ENCODE measurements around the gene ABHD4. TPM values are rescaled to one million over a fixed set of nuclear protein-coding genes. Genes with fewer than 3 reads are reported as not detected.
"Not testable (repeated sequence)": the region's sequence is repeated elsewhere in the genome, so short reads cannot be mapped to it uniquely, and the experiment has no call there.

The ABHD4 gene
- total and polyA plus RNA-seq, 4 donors: 18.7 to 75.1 (median 47.9) TPM

DNA sequence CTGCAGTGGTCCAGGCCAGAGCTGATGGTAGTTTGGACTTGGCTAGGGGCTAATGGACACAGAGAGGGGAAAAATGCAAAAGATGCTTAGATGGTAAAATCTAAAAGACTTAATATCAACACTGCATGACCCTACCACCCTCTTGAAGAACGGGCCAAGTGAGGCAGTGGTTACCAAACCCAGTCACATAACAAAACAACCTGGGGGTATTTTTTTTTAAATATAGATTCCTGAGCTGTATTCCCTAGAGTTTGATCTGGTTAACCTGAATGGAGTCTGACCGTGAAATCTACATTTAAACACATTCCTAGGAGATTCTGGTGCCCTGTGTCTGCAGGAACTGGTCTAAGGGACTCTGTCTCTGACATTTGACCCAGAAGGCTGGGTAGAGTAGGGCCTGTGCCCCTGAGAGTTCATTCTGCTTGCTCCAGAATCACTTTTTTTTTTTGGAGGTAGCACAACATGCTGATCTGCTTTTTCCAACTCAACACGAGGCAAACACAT is 15.7 kb downstream of the ABHD4 start:
- no peak for DNase-seq (ENCODE audit: low read depth in 4 of 6, low spot score in 6 of 6)
- Histone ChIP-seq H3K27ac (ENCODE audit: low read depth, low read length) (peak overlapping the region; percentile 47), H3K4me3 (ENCODE audit: low read depth, low read length) (no peak overlapping the region), H3K9me3 (ENCODE audit: control insufficient read depth, insufficient read depth, low read length) (no peaks in the 10 kb centered on the region), H3K27me3 (ENCODE audit: control insufficient read depth, insufficient read depth, low read length) (no peaks in the 10 kb centered on the region), H3K36me3 (ENCODE audit: control insufficient read depth, insufficient read depth, low read length) (peaks cover 28% of the 10 kb centered on the region), H3K4me1 (ENCODE audit: control insufficient read depth, insufficient read depth, low read length) (no peaks in the 10 kb centered on the region)
- 0% methylated on average over 1 of the region's 3 CpGs for WGBS (ENCODE audit: insufficient coverage)

DNA sequence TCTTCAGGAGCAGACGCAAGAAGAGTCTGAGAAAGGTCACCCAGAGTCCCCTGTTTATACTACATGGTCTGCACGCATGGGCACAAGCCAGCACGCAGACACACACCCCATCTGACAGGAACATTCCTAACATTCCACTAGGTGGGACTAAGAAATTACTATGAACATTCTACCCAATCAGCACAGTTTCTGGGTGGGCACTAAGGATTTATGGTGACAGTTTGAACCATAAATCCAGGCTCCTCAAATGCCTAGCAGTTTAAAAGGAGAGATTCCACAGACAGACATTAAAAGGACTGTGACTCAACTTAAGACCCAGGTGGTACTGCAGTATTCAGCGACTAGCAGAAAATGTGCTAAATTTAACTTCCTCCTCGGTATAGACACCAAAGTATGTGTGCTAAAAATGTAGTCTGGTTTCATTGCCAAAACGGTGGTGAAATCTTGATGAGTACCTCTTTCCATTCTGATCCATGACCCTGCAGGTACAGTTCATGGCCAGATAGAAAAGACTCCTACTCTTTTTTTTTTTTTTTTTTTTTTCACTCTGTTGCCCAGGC is 16.2 kb downstream of the ABHD4 start:
- Histone ChIP-seq H3K4me1 (ENCODE audit: control insufficient read depth, insufficient read depth, low read length) (no peaks in the 10 kb centered on the region), H3K27ac (ENCODE audit: low read depth, low read length) (peak overlapping the region; percentile 47), H3K36me3 (ENCODE audit: control insufficient read depth, insufficient read depth, low read length) (peaks cover 28% of the 10 kb centered on the region), H3K4me3 (ENCODE audit: low read depth, low read length) (no peak overlapping the region), H3K27me3 (ENCODE audit: control insufficient read depth, insufficient read depth, low read length) (no peaks in the 10 kb centered on the region), H3K9me3 (ENCODE audit: control insufficient read depth, insufficient read depth, low read length) (no peaks in the 10 kb centered on the region)
- WGBS (ENCODE audit: insufficient coverage): 32% methylated on average over 4 of the region's 6 CpGs
- DNase-seq (ENCODE audit: low read depth in 4 of 6, low spot score in 6 of 6): peak in 3 of 6 donors; percentile 5 to 41 (median 12)

DNA sequence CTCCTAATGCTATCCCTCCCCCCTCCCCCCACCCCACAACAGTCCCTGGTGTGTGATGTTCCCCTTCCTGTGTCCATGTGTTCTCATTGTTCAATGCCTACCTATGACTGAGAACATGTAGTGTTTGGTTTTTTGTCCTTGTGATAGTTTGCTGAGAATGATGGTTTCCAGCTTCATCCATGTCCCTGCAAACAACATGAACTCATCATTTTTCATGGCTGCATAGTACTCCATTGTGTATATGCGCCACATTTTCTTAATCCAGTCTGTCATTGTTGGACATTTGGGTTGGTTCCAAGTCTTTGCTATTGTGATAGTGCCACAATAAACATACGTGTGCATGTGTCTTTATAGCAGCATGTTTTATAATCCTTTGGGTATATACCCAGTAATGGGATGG is 17.7 kb downstream of the ABHD4 start:
- peaks cover 17% of the 10 kb centered on the region for H3K36me3 ChIP-seq (ENCODE audit: control insufficient read depth, insufficient read depth, low read length)
- DNase-seq (ENCODE audit: low read depth in 4 of 6, low spot score in 6 of 6); H3K27ac ChIP-seq (ENCODE audit: low read depth, low read length); H3K4me3 ChIP-seq (ENCODE audit: low read depth, low read length); H3K4me1 ChIP-seq (ENCODE audit: control insufficient read depth, insufficient read depth, low read length); H3K9me3 ChIP-seq (ENCODE audit: control insufficient read depth, insufficient read depth, low read length); H3K27me3 ChIP-seq (ENCODE audit: control insufficient read depth, insufficient read depth, low read length): not testable (repeated sequence)
- WGBS (ENCODE audit: insufficient coverage): no CpG with 5 or more reads among the region's 2 CpGs

DNA sequence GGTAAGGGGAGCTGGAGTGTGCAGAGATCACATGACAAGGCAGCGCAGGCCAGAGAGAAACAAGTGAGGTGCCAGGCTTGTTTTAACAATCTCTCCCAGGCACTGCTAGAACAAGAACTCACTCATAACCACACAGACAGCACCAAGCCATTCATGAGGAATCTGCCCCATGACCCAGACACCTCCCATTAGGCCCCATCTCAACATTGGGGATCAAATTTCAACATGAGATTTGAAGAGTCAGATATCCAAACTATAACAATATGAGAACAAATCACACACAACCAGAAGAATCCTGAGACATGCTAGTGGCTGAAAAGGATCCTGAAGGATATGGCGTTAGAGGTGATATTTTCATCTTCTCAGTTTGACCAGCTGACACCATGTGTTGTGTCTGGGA is 24.2 kb downstream of the ABHD4 start:
- Histone ChIP-seq H3K4me3 (ENCODE audit: low read depth, low read length) (no peak overlapping the region), H3K9me3 (ENCODE audit: control insufficient read depth, insufficient read depth, low read length) (no peaks in the 10 kb centered on the region), H3K4me1 (ENCODE audit: control insufficient read depth, insufficient read depth, low read length) (no peaks in the 10 kb centered on the region), H3K27ac (ENCODE audit: low read depth, low read length) (no peak overlapping the region), H3K27me3 (ENCODE audit: control insufficient read depth, insufficient read depth, low read length) (no peaks in the 10 kb centered on the region), H3K36me3 (ENCODE audit: control insufficient read depth, insufficient read depth, low read length) (no peaks in the 10 kb centered on the region)
- WGBS (ENCODE audit: insufficient coverage): no CpG with 5 or more reads among the region's 2 CpGs
- DNase-seq (ENCODE audit: low read depth in 4 of 6, low spot score in 6 of 6): no peak

DNA sequence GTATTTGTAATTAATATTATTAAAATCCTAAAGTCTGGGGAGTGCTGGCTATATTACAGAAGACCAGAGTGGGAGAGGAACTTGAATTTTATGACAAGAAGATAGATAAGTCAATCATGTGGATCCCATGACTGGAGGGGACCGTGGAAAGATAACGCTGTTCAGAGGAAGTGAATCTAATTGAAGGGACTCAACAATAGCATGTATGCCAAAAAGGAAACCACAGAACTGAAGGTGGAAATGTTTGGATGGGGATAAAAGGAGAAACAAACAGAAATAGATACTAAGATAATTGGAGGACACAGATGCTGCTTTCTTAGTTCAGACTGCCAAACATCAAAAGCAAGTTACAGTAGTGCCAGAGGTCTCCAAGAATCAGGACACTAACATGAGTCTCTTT is 24.9 kb downstream of the ABHD4 start:
- Histone ChIP-seq H3K27me3 (ENCODE audit: control insufficient read depth, insufficient read depth, low read length) (no peaks in the 10 kb centered on the region), H3K27ac (ENCODE audit: low read depth, low read length) (no peak overlapping the region), H3K4me1 (ENCODE audit: control insufficient read depth, insufficient read depth, low read length) (no peaks in the 10 kb centered on the region), H3K4me3 (ENCODE audit: low read depth, low read length) (no peak overlapping the region), H3K36me3 (ENCODE audit: control insufficient read depth, insufficient read depth, low read length) (no peaks in the 10 kb centered on the region), H3K9me3 (ENCODE audit: control insufficient read depth, insufficient read depth, low read length) (no peaks in the 10 kb centered on the region)
- 55% methylated on average over 2 of the region's 2 CpGs for WGBS (ENCODE audit: insufficient coverage)
- no peak for DNase-seq (ENCODE audit: low read depth in 4 of 6, low spot score in 6 of 6)

DNA sequence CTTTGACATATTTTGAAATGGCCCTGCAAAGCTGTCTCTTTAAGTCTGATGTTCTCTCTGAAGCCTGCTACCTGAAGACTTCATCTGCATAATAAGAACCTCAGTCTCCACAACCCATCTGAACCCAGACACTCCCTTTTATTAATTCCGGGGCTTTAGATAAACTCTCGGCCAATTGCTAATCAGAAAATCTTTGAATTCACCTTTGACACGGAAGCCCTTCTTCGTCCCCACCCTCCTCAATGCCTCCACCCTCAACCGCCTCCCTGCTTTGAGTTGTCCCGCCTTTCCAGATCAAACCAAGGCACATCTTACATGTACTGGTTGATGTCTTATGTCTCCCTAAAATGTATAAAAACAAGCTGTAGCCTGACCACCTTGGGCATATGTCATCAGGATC is 28.5 kb downstream of the ABHD4 start:
- 73% methylated on average over 4 of the region's 6 CpGs for WGBS (ENCODE audit: insufficient coverage)
- no peak for DNase-seq (ENCODE audit: low read depth in 4 of 6, low spot score in 6 of 6)
- Histone ChIP-seq H3K36me3 (ENCODE audit: control insufficient read depth, insufficient read depth, low read length) (no peaks in the 10 kb centered on the region), H3K27me3 (ENCODE audit: control insufficient read depth, insufficient read depth, low read length) (no peaks in the 10 kb centered on the region), H3K9me3 (ENCODE audit: control insufficient read depth, insufficient read depth, low read length) (no peaks in the 10 kb centered on the region), H3K27ac (ENCODE audit: low read depth, low read length) (no peak overlapping the region), H3K4me3 (ENCODE audit: low read depth, low read length) (no peak overlapping the region), H3K4me1 (ENCODE audit: control insufficient read depth, insufficient read depth, low read length) (no peaks in the 10 kb centered on the region)

DNA sequence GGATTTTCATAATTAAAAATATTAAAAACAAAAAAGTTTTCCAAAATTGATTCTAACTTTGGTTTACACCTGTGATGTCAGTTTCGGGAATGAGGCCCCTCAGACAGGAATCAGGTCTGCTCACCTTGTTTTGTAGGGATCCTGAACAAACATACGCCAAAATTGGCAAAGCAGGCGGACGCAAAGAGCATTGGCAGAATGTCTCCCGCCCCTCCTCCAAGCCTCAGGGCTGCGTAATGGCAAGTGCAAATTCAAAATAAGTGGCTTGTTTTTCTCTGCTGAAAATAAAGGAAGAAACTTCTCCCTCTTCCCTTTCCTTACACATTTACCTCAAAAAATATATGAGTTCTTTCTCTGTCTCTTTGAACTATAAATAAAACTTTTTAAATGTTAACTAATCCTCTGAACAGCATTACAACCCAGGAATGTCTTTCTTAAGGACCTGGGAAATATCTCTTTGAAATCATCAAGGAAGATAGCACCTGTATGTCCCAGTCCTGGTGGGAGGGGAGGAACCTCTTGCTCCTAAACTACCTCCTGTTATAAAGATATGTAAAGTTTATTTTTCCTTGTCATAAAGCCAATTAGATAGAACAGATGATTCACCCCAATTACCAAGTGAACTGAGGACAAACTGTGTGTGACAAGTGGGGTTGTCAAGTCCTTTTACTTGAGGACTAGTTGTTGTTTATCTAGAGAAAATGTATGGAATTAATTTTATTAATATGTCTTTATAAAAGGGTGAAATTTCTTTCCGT is 29.6 kb downstream of the ABHD4 start:
- Histone ChIP-seq H3K4me1 (ENCODE audit: control insufficient read depth, insufficient read depth, low read length) (no peaks in the 10 kb centered on the region), H3K36me3 (ENCODE audit: control insufficient read depth, insufficient read depth, low read length) (no peaks in the 10 kb centered on the region), H3K27me3 (ENCODE audit: control insufficient read depth, insufficient read depth, low read length) (no peaks in the 10 kb centered on the region), H3K27ac (ENCODE audit: low read depth, low read length) (no peak overlapping the region), H3K9me3 (ENCODE audit: control insufficient read depth, insufficient read depth, low read length) (no peaks in the 10 kb centered on the region), H3K4me3 (ENCODE audit: low read depth, low read length) (no peak overlapping the region)
- 71% methylated on average over 5 of the region's 7 CpGs for WGBS (ENCODE audit: insufficient coverage)
- no peak for DNase-seq (ENCODE audit: low read depth in 4 of 6, low spot score in 6 of 6)

DNA sequence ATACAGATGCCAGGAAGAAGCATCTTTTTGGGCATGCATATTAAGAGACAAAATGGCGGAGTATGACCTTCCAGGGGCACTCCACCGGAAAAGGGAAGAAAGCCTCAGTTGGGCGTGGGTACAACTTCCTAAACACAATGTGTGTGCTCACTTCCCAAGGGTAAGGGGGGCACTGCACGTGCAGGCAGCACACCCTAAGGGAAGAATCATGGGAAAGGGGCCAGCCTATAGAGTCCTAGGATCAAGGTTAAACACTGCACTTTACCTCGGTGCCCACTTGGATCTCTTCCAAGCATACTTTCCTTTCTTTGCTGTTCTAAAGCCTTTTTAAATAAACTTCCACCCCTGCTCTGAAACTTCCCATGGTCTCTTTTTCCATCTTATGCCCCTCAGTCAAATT is 31.3 kb downstream of the ABHD4 start:
- H3K4me3 ChIP-seq (ENCODE audit: low read depth, low read length): no peak overlapping the region
- 75% methylated on average over 5 of the region's 5 CpGs for WGBS (ENCODE audit: insufficient coverage)
- H3K4me1 ChIP-seq (ENCODE audit: control insufficient read depth, insufficient read depth, low read length): no peaks in the 10 kb centered on the region

DNA sequence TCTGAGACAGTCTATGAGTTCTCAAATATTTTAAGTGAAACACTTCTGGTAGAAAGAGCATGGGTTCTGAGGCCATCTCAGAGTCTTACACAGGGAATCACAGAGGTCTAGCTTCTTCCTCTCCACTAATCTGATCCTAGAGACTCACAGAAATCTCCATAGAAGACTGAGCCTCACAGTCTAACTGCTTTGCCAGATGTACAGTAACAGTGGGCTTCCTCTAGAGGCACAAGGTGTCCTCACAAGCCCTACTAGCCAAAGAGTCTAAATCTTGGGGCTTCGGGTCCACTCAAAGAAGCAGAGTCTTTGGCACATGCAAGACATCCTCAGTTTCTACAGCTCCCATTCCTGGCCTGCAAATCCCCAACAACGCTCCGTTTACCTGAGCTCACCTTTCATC is 32.0 kb downstream of the ABHD4 start:
- no peak overlapping the region for H3K27ac ChIP-seq (ENCODE audit: low read depth, low read length)
- no peak for DNase-seq (ENCODE audit: low read depth in 4 of 6, low spot score in 6 of 6)
- no peaks in the 10 kb centered on the region for H3K9me3 ChIP-seq (ENCODE audit: control insufficient read depth, insufficient read depth, low read length)
- H3K4me3 ChIP-seq (ENCODE audit: low read depth, low read length): no peak overlapping the region
- H3K4me1 ChIP-seq (ENCODE audit: control insufficient read depth, insufficient read depth, low read length): no peaks in the 10 kb centered on the region
- H3K27me3 ChIP-seq (ENCODE audit: control insufficient read depth, insufficient read depth, low read length): no peaks in the 10 kb centered on the region
- H3K36me3 ChIP-seq (ENCODE audit: control insufficient read depth, insufficient read depth, low read length): no peaks in the 10 kb centered on the region
- 77% methylated on average over 1 of the region's 3 CpGs for WGBS (ENCODE audit: insufficient coverage)

More for the DNA sequence above, 31.3 kb downstream of the ABHD4 start:
- H3K27ac ChIP-seq (ENCODE audit: low read depth, low read length): no peak overlapping the region
- H3K9me3 ChIP-seq (ENCODE audit: control insufficient read depth, insufficient read depth, low read length): no peaks in the 10 kb centered on the region
- no peak for DNase-seq (ENCODE audit: low read depth in 4 of 6, low spot score in 6 of 6)
- no peaks in the 10 kb centered on the region for H3K36me3 ChIP-seq (ENCODE audit: control insufficient read depth, insufficient read depth, low read length)
- no peaks in the 10 kb centered on the region for H3K27me3 ChIP-seq (ENCODE audit: control insufficient read depth, insufficient read depth, low read length)

DNA sequence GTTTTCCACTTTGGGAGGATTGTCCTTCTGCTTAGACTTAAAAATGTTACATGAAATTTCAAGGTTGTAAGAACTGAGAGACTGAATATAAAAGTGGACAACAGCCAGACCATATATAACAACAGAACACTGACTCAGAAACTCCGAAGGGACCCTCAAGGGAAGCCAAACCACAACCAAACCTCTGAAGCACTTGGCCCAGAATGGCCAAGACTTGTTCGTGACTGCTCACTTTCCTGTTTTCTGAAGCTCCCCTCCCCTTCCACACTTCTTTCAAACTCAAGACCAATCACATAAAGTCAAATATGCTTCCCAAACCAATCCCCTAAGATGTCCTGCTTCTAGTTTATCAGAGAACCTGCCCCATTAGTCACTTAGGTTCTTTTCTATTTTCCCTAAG is 32.4 kb downstream of the ABHD4 start:
- WGBS (ENCODE audit: insufficient coverage): 84% methylated on average over 2 of the region's 2 CpGs
- Histone ChIP-seq H3K27me3 (ENCODE audit: control insufficient read depth, insufficient read depth, low read length) (no peaks in the 10 kb centered on the region), H3K4me3 (ENCODE audit: low read depth, low read length) (no peak overlapping the region), H3K4me1 (ENCODE audit: control insufficient read depth, insufficient read depth, low read length) (no peaks in the 10 kb centered on the region), H3K27ac (ENCODE audit: low read depth, low read length) (no peak overlapping the region), H3K36me3 (ENCODE audit: control insufficient read depth, insufficient read depth, low read length) (no peaks in the 10 kb centered on the region), H3K9me3 (ENCODE audit: control insufficient read depth, insufficient read depth, low read length) (no peaks in the 10 kb centered on the region)
- no peak for DNase-seq (ENCODE audit: low read depth in 4 of 6, low spot score in 6 of 6)
